ENCODE data around the gene TTC28.

DNA sequence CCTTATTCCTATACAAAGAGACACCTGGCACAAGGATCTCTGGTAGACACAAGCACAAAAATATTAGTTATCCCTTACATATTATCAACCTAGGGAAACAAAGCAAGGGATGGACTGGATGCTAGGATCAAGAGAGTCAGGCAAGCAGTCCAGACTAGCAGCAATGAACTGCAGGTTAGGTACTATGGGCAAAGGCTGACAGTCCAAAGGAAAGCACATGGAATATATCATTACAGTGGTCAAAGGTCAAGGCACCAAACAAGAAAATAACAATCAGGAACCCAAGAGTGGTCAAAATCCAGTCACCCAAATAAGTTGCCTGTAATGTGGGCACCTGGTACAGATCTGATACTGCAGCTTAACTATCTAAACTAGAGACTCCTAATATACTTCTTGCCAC lies 77.7 kb downstream of the TTC28 start:
- no peak for TF ChIP-seq EZH2phosphoT487 (IDR thresholded peaks at IDR 0.05)
- no peak for TF ChIP-seq CTCF (IDR thresholded peaks at IDR 0.05)
- no peak for TF ChIP-seq EZH2 (IDR thresholded peaks at IDR 0.05)
